ENCODE measurements around the gene CST9.

GRCh38 chr20:23634044-23634801 is 28.5 kb upstream of the CST9 start:
- TF ChIP-seq GATA2 (IDR thresholded peaks at IDR 0.05; ENCODE audit: low read depth, low read length) (no peak), GATA3 (IDR thresholded peaks at IDR 0.05; ENCODE audit: low read depth, low read length) (no peak)
